ENCODE results near the gene STK39. TPM values are rescaled to one million over a fixed set of nuclear protein-coding genes. Genes with fewer than 3 reads are reported as not detected.

Gene STK39
- total RNA-seq, 1 experiment from 2014 or later, result 15.9 TPM

- ChIA-PET POLR2A (ENCODE audit: low non-redundant PET) (no interaction called here), CTCF (no interaction called here)
- peak overlapping the region; percentile 16 for H3K4me3 ChIP-seq (ENCODE audit: low read depth, low read length, poor library complexity, severe bottlenecking)
- no TSS peak for BruUV-seq (replicated peaks)
- TF ChIP-seq CTCF (conservative IDR thresholded peaks at IDR 0.05; ENCODE audit: low read depth, low read length) (no peak), EZH2 (IDR thresholded peaks at IDR 0.05; ENCODE audit: borderline replicate concordance, low read depth, low read length, poor library complexity, severe bottlenecking) (no peak)
- peaks cover 18% of the 10 kb centered on the region for H3K4me1 ChIP-seq (ENCODE audit: insufficient read depth, low read length, poor library complexity, severe bottlenecking)
- peak; percentile 44 for DNase-seq (ENCODE audit: low spot score)
- H3K36me3 ChIP-seq (ENCODE audit: insufficient read depth, low read length, poor library complexity, severe bottlenecking), result no peaks in the 10 kb centered on the region
- H3K9me3 ChIP-seq (ENCODE audit: low read depth, low read length, poor library complexity, severe bottlenecking), result no peaks in the 10 kb centered on the region
- H3K27ac ChIP-seq (ENCODE audit: low read depth, low read length, poor library complexity, severe bottlenecking), result peak overlapping the region; percentile 80
- no peaks in the 10 kb centered on the region for H3K27me3 ChIP-seq (replicated peaks; ENCODE audit: insufficient read depth, low read depth, low read length, poor library complexity)
- intact Hi-C loops (cut with micrococcal nuclease; ENCODE audit: unreplicated experiment), result no loop called here
Measured at GRCh38 chr2:168210895-168211570, 36.4 kb downstream of the STK39 start.

GRCh38 chr2:168210216-168210894, 37.0 kb downstream of the STK39 start:
- DNase-seq (ENCODE audit: low spot score), result no peak

GRCh38 chr2:168208652-168209051, 38.7 kb downstream of the STK39 start:
- POLR2A ChIA-PET (ENCODE audit: low non-redundant PET), result no interaction called here
- no peak overlapping the region for H3K27ac ChIP-seq (ENCODE audit: low read depth, low read length, poor library complexity, severe bottlenecking)
- no peak for TF ChIP-seq CTCF (conservative IDR thresholded peaks at IDR 0.05; ENCODE audit: low read depth, low read length)
- no peak for TF ChIP-seq EZH2 (IDR thresholded peaks at IDR 0.05; ENCODE audit: borderline replicate concordance, low read depth, low read length, poor library complexity, severe bottlenecking)
- no TSS peak for BruUV-seq (replicated peaks)
- intact Hi-C loops (cut with micrococcal nuclease; ENCODE audit: unreplicated experiment), result no loop called here
- DNase-seq (ENCODE audit: low spot score), result no peak
- no peaks in the 10 kb centered on the region for H3K9me3 ChIP-seq (ENCODE audit: low read depth, low read length, poor library complexity, severe bottlenecking)
- no peaks in the 10 kb centered on the region for H3K36me3 ChIP-seq (ENCODE audit: insufficient read depth, low read length, poor library complexity, severe bottlenecking)
- CTCF ChIA-PET, result no interaction called here
- peaks cover 18% of the 10 kb centered on the region for H3K4me1 ChIP-seq (ENCODE audit: insufficient read depth, low read length, poor library complexity, severe bottlenecking)
- no peak overlapping the region for H3K4me3 ChIP-seq (ENCODE audit: low read depth, low read length, poor library complexity, severe bottlenecking)
- H3K27me3 ChIP-seq (replicated peaks; ENCODE audit: insufficient read depth, low read depth, low read length, poor library complexity), result no peaks in the 10 kb centered on the region

More at GRCh38 chr2:168210216-168210894, 37.0 kb downstream of the STK39 start:
- peaks cover 18% of the 10 kb centered on the region for H3K4me1 ChIP-seq (ENCODE audit: insufficient read depth, low read length, poor library complexity, severe bottlenecking)
- CTCF ChIA-PET, result no interaction called here
- no TSS peak for BruUV-seq (replicated peaks)
- POLR2A ChIA-PET (ENCODE audit: low non-redundant PET), result no interaction called here
- H3K27ac ChIP-seq (ENCODE audit: low read depth, low read length, poor library complexity, severe bottlenecking), result peak overlapping the region; percentile 80
- H3K36me3 ChIP-seq (ENCODE audit: insufficient read depth, low read length, poor library complexity, severe bottlenecking), result no peaks in the 10 kb centered on the region
- H3K4me3 ChIP-seq (ENCODE audit: low read depth, low read length, poor library complexity, severe bottlenecking), result peak overlapping the region; percentile 16
- H3K27me3 ChIP-seq (replicated peaks; ENCODE audit: insufficient read depth, low read depth, low read length, poor library complexity), result no peaks in the 10 kb centered on the region
- TF ChIP-seq CTCF (conservative IDR thresholded peaks at IDR 0.05; ENCODE audit: low read depth, low read length) (no peak), EZH2 (IDR thresholded peaks at IDR 0.05; ENCODE audit: borderline replicate concordance, low read depth, low read length, poor library complexity, severe bottlenecking) (no peak)
- intact Hi-C loops (cut with micrococcal nuclease; ENCODE audit: unreplicated experiment), result no loop called here
- no peaks in the 10 kb centered on the region for H3K9me3 ChIP-seq (ENCODE audit: low read depth, low read length, poor library complexity, severe bottlenecking)

Data from A673 (cell line).